ENCODE measurements around the gene PLXNA4.

PLXNA4 gene

DNA sequence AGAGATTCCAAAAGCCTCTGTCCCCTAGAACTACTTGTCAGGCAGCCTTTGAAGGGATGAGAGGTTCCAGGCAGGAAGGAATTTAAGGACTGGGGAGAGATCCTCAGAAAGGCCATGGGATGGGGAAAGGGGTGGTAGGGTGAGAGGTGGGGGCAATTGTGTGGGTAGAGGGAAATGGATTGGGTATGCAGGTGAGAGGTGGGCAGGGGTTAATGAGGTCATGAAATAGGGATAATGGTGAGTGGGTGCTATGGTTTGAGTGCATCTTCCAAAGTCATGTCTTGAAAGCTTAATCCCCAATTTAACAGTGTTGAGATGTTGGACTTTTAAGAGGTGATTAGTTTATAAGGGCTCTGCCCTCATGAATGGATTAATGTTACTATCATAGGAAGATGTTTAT, 383.5 kb downstream of the PLXNA4 start:
- TF ChIP-seq, protein P1, sequence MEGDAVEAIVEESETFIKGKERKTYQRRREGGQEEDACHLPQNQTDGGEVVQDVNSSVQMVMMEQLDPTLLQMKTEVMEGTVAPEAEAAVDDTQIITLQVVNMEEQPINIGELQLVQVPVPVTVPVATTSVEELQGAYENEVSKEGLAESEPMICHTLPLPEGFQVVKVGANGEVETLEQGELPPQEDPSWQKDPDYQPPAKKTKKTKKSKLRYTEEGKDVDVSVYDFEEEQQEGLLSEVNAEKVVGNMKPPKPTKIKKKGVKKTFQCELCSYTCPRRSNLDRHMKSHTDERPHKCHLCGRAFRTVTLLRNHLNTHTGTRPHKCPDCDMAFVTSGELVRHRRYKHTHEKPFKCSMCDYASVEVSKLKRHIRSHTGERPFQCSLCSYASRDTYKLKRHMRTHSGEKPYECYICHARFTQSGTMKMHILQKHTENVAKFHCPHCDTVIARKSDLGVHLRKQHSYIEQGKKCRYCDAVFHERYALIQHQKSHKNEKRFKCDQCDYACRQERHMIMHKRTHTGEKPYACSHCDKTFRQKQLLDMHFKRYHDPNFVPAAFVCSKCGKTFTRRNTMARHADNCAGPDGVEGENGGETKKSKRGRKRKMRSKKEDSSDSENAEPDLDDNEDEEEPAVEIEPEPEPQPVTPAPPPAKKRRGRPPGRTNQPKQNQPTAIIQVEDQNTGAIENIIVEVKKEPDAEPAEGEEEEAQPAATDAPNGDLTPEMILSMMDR (IDR thresholded peaks at IDR 0.05; ENCODE audit: low read depth, low read length): no peak
- no peak for DNase-seq (ENCODE audit: extremely low read depth, low read depth)

DNA sequence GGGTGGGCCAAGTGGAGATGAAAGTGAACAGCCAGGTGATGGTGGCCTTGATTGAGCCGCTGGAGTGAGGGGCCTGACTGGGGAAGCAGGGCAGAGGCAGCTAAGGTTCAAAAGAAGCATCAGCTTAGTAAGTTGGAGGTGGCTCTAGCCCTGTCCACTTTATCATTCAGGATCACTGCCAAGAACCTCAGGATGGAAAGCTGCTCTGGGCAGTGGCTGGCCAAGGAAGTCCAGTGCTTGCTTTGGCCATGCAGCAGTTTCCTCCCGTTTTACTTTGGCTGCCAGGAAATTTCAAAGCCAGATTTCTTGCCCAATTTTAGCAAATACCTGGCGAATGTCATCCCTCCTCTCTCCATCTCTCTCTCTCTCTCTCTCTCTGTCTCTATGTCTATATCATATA, 384.9 kb downstream of the PLXNA4 start:
- TF ChIP-seq, protein P1 (IDR thresholded peaks at IDR 0.05; ENCODE audit: low read depth, low read length): no peak
- no peak for DNase-seq (ENCODE audit: extremely low read depth, low read depth)

DNA sequence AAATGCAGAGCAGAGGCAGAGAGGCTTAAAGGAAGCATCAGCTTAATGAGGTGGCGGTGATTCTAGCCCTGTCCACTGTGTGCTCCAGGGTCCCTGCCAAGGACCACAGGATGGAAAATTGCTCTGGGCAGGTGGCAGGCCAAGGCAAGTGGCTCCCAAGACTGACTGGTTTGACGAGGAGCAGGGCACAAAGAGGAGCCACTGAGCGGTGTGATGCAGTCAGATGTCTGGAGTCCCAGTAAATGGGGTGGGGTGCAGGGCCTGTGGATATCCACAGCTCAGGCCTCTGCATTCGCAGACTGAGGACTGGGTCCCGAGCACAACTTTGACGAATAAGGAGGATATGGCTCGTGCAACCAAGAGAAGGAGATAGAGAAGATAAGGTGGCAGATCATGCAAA, 385.6 kb downstream of the PLXNA4 start:
- no peak for DNase-seq (ENCODE audit: extremely low read depth, low read depth)
- TF ChIP-seq, protein P1 (IDR thresholded peaks at IDR 0.05; ENCODE audit: low read depth, low read length): no peak

DNA sequence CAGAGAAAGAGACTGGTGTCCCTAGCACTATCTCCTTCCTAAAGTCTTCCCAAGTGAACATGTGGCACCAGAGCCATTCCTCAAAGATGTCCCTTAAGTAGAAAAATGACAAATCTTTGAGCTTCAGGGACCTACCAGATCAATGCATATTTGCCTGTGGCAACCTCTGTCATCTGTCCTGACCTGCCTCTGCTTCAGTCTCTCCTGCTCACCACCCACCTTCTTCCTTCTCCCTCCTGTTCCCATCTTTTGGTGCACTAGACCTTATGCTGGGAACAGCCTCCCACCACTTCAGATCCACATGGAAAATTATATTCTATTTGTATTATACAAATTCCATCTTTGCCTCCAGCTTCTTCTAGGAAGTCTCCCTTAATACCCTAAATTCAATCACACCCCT, 386.4 kb downstream of the PLXNA4 start:
- DNase-seq (ENCODE audit: extremely low read depth, low read depth): no peak
- TF ChIP-seq, protein P1 (IDR thresholded peaks at IDR 0.05; ENCODE audit: low read depth, low read length): no peak

DNA sequence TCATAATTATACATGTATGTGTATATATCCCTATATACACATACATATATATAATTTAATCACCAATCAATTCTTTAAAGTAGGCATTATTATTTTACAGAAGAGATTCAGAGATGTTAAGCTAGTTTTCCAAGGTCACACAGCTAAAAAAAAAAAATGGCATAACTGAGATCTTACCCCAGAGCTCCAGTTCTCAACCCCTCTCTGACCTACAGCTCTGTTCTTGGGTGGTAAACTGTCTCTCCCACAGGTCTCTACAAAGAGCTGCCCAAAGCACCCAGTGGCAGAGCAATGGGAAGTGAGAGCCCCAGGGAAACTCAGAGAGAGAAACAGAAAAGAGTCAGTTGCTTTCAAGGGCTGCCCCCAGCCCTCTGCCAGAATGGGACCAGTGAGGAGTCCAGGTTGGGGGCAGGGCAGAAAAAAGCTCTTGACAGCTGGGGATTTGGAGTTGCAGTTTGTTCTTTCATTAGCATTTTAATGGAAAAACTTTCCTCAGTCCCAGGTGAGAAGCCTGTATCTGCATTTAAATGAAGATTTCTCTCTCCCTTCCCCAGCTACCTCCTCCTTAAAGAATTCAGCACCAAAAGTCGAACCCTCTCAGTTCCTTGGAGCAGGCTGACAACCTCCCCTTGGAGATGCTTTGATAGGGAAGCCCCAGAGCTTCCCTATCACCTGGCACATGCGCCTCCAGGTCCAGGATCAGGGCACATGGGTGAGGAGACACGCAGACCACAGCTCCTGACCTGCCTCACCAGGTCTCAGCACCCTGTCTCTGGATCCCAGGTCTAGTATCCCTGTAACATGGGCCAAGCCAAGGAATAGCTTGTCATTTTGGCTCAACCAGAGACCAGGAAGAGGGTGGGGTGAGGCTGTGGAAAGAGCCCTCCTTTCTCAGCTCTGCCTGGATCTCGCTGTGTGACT, 388.1 kb downstream of the PLXNA4 start:
- TF ChIP-seq, protein P1 (IDR thresholded peaks at IDR 0.05; ENCODE audit: low read depth, low read length): no peak
- no peak for DNase-seq (ENCODE audit: extremely low read depth, low read depth)

DNA sequence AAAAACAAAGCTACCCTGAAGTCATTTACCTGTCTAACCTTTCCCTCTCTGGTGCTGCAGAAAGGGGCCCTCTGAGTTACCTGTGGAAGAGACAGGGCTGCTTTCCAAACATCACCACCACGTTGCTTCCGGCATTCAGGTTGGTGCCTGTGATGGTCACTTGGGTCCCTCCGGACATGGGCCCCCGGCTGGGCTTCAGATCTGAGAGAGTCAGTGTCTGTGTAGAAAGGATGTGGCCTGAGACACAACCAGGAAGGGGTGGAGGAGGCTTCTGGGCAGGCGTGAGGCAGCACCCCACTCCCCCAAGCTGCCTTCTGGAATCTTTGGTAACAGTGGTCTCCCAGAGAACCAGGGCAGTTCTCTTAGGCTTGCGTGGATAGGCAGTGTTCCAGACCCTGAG, 388.9 kb downstream of the PLXNA4 start:
- no peak for DNase-seq (ENCODE audit: extremely low read depth, low read depth)
- TF ChIP-seq, protein P1 (IDR thresholded peaks at IDR 0.05; ENCODE audit: low read depth, low read length): no peak

DNA sequence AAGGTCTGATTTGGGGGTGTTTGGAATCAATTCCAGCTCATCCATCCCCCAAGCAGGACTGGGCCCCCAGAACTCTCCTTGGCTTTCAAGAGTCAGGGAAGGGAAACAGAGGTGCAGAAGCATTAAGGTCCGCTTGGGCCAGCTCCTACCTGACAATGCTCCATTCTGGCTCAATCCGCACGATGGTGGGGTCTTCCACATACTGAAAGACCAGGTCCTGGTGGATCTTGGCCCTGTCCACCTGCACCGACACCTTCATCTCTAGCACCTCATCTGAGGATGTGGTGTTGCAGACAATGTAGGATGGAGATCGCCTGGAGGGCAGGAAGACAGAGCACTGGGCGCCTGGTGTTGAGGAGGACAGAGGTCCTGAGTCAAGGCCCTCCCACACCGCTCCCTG, 391.1 kb downstream of the PLXNA4 start:
- TF ChIP-seq, protein P1 (IDR thresholded peaks at IDR 0.05; ENCODE audit: low read depth, low read length): no peak

More for the DNA sequence above, 391.1 kb downstream of the PLXNA4 start:
- DNase-seq (ENCODE audit: extremely low read depth, low read depth): no peak
